Superior temporal gyrus (tissue), 1 donor: ENCODE measurements around the gene CES3.
"Not testable (repeated sequence)": the region's sequence is repeated elsewhere in the genome, so short reads cannot be mapped to it uniquely, and the experiment has no call there.

ENCODE experiments used
- DNase-seq: peaks from one replicate; pipeline ENCODE4 v3.0.0-alpha.2; 2016; ENCODE audit errors: extremely low spot score

The CES3 gene

DNA sequence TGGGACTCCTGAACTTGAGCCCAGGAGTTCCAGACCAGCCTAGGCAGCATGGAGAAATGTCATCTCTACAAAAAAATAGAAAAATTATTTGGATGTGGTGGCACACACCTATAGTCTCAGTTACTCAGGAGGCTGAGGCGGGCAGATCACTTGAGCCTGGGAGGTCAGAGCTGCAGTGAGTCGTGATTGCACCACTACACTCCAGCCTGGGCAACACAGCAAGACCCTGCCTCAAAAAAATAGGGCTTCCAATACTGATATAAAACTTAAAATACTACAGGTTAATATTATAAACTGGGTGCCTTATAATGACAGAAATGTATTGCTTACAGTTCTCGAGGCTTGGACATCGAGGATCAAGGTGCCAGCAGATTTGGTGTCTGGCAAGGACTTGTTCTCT is 15.1 kb upstream of the CES3 start:
- no peak for DNase-seq

DNA sequence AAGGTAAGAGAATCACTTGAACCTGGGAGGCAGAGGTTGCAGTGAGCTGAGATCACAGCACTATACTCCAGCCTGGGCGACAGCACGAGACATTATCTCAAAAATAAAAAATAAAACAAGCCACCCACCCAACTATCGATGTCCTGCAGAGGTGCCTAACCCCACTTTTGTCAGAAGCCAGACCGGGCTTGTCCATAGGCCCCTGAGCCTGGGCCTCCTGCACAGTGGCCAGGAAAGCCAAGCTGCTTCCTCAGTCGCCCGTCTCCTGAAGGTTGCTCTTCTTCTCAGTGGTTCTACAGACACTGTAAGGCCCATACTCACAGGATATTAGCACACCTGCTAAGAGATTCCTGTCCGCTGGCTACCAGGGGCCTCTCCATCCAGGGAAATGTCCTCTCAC is 14.5 kb upstream of the CES3 start:
- DNase-seq, result no peak

DNA sequence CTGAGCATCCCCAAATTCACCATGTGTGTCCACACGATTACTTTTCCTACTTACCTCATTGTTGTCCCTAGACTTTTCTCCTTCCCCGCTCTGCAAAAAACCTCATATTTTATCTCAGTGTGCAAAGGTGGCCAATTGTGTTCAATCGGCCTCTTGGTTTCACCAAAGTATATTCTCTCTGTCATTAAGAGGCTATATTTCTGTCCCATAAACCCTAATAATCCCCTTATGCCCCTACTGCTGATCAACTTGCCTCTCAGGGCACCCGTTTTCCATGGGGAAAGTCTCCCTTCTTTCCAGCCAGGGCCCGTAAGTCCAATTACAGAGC is 14.1 kb upstream of the CES3 start:
- DNase-seq, result no peak

DNA sequence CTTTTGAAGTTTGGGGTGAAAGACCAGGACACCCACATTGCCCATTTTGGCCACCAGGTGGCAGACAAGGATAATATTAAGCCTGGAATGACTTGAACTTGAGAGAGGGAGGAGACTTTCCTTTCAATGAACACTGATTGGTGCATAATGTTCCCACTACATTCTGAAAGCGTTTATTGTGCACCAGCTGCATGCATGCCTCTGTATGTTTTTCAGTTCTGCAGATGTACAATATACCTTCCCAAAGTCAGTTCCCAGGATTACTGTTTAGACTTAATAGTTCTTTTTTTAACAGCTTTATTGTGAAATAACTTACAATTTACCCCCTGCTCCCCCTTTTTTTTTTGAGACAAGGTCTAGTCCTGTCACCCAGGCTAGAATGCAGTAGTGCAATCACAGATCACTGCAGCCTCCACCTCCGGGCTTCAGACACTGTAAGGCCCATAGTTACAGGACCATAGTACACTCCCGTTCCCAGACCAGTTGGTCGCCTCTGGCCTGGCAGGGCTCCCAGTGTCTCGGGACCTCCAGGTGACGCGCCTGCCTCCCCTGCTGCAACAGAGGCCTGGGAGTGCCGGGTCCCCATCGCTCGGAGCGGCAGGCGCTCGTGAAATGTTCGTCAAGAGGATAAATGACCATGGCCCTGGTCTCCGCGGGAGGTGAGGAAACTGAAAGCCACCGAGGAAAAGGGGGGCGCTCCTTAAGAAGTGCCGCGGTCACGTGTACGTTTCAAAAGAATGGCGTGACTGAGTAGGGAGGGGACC is 13.6 kb upstream of the CES3 start:
- peak; percentile 97 for DNase-seq

DNA sequence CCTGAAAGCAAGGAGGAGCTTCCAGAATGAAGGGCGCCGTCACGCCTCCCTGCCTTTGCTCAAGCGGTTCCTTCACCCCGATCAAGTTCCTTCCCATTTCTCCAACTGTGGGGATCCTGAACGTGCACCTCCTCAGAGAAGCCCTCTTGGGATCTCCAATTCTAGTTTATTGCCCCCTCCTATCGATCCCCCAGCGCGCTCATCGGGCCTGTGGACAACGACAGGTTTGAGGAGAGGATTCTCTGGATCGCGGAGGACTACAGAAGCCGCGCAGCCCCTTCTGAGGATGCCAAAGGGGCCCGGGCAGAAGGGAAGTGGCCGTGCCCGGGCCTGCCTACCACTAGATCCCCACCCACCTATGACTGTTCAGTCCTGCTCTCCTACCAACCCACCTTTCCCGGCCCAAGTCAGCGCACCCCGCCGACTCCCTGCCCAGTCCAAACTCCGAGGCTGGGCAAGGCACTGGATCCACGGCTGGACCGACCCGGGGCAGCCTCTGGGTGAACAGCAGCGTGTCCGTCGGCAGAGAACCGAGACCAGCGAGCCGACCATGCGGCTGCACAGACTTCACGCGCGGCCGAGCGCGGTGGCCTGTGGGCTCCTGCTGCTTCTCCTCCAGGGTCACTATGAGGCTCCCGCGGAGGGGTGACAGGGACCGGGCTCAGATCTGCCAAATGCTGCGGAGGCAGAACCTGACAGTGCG is 12.8 kb upstream of the CES3 start:
- DNase-seq, result no peak

DNA sequence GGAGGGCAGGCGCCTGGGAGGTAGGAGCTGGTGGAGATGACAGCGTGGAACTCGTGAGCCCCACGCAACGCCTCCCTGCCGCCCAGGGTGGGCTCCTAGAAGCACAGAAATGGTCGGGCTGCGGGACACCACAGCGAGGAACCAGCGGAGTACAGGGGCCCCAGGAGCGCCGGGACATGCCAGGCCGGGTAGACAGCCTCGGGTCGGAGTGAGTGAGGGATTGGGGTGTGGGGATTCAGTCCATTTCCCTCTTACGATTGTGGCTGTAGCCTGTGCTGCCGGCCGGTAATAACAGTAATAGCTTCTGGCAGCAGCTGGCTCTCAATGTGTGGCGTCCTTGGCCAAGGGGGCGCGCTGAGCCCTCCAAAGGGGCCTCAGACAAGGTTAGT is 12.2 kb upstream of the CES3 start:
- no peak for DNase-seq

DNA sequence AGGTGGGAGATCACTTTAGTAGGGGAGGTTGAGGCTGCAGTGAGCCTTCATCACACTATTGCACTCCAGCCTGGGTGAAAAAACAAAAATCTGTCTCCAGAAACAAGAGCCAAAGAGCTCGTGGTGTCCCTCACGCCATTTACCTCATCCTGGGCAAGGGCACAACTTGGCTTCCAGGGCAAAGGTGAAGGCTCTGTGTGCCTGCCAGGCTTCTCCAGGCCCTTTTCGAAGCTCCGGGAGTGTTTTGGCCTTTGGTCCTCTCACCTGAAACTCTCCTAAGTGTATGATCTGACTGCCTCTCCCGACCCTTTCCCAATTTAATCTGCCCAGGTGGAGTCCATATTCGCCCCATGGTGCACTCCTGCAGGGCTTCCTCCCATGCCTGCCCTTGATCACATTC is 11.6 kb upstream of the CES3 start:
- no peak for DNase-seq

DNA sequence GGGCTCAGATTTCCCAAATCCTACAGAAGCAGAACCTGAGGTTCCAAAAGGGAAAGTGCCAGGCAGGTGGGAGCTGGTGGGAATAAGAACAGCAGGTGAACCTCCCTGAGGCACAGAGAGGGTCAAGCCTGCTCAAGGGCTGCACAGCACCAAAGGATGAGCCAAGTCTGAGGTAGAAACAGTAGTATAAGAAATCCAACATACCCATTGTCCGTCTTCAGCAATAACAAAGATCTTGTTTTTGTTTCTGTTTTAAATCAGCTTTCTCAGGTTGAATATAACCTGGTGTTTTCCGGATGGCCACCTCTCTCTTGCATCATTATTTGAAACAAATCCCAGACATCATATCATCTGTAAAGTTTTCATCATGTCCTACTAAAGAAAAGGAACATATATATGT is 10.6 kb upstream of the CES3 start:
- no peak for DNase-seq

DNA sequence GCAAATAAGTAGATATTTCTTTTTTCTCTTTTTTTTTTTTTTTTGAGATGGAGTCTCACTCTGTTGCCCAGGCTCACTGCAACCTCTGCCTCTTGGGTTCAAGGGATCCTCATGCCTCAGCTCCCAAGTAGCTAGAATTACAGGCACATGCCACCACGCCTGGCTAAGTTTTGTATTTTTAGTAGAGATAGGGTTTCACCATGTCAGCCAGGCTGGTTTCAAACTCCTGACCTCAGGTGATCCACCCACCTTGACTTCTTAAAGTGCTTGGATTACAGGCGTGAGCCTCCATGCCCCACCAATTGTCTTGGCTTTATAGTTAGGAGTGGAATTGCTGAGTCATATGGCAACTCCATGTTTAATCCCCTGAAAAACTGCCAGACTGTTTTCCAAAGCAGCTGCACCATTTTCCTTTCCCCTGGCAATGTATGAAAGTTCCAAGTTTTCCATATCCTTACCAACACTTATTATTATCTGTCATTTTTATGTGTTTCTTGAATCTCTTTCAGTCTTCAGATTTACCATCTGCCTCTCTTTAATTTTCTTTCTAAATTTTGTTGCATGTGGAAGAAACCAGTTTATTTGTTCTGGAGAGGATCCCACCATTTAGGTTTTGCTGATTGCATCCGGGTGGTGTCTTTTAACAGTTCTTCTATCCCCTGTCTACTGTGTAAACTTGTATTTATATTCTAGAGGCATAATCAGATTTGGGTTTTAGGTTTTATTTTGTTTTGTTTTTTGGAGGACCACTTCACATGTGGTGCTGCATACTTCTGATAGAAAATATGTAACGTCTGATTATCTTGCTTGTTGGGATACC is 9.9 kb upstream of the CES3 start:
- no peak for DNase-seq

DNA sequence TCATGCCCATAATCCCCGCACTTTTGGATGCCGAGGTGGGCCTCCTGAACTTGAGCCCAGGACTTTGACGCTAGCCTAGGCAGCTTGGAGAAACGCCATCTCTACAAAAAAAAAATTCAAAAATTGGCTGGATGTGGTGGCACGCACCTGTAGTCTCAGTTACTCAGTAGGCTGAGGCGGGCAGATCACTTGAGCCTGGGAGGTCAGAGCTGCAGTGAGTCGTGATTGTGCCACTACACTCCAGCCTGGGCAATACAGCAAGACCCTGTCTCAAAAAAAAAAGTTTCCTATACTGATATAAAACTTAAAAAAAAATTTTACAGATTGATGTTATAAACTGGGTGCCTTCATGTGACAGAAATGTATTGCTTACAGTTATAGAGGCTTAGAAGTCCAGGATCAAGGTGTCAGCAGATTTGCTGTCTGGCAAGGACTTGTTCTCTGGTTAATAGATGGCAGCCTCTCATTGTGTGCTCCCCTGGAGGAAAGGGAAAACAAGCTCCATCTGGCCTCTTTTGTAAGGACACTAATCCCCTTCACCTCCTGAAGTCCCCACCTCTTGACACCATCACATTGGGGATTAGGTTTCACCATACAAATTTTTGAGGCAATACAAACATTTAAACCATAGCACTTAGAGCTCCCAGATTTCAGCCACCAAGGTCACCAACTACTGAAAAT is 8.5 kb upstream of the CES3 start:
- no peak for DNase-seq

DNA sequence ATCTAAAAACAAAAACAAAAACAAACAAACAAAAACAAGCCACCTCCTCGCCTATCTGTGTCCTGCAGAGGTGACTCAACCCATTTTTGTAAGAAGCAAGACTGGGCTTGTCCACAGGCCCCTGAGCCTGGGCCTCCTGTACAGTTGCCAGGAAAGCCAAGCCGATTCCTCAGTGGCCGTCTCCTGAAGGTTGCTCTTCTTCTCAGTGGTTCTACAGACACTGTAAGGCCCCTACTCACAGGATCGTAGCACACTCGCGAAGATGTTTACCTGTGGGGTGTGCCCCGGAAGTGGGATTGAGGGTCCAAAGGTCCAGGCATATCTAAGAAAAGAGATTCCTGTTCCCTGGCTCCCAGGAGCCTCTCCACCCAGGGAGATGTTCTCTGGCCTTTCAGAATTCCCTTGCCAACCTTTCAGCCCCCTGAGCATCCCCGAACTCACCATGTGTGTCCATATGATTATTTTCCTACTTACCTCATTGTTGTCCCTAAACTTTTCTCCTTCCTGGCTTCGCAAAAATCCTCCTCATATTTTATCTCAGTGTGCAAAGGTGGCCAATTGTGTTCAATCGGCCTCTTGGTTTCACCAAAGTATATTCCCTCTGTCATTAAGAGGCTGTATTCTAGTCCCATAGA is 7.5 kb upstream of the CES3 start:
- DNase-seq, result no peak

DNA sequence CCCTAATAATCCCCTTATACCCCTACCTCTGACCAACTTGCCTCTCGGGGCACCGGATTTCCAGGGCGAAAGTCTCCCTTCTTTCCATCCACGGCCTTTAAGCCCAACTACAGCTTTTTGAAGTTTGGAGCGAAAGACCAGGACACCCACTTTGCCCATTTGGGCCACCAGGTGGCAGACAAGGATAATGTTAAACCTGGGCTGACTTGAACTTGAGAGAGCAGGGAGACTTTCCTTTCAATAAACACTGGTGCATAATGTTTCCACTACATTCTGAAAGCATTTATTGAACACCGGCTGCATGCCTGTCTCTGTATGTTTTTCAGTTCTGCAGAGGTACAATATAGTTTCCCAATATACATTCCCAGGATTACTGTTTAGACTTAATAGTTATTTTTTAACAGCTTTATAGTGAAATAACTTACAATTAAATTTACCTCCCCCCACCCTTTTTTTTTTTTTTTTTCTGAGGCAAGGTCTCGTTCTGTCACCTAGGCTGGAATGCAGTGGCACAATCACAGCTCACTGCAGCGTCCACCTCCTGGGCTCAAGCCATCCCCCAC is 6.9 kb upstream of the CES3 start:
- peak; percentile 90 for DNase-seq

DNA sequence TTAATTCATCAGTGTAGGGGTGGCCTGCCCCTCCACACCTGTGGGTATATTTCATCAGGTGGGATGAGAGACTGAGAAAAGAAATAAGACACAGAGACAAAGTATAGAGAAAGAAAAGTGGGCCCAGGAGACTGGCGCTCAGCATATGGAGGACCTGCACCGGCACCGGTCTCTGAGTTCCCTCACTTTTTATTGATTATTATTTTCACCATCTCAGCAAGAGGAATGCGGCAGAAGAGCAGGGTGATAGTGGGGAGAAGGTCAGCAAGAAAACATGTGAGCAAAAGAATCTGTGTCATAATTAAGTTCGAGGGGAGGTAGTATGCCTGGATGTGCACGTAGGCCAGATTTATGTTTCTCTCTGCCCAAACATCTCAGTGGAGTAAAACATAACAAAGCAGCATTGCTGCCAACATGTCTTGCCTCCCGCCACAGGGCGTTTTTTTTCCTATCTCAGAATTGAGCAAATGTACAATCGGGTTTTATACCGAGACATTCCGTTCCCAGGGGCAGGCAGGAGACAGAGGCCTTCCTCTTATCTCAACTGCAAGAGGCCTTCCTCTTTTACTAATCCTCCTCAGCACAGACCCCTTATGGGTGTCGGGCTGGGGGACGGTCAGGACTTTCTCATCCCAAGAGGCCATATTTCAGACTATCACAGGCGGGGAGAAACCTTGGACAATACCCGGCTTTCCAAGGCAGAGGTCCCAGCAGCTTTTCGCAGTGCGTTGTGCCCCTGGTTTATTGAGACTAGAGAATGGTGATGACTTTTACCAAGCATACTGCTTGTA is 5.5 kb upstream of the CES3 start:
- DNase-seq, result not testable (repeated sequence)

DNA sequence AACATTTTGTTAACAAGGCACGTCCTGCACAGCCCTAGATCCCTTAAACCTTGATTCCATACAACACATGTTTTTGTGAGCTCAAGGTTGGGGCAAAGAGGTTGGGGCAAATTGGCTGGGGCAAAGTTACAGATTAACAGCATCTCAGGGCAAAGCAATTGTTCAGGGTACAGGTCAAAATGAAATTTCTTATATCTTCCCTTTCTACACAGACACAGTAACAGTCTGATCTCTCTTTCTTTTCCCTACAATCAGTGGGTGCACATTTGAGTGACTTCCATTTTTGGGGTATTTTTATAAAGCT is 5.0 kb upstream of the CES3 start:
- DNase-seq, result not testable (repeated sequence)

DNA sequence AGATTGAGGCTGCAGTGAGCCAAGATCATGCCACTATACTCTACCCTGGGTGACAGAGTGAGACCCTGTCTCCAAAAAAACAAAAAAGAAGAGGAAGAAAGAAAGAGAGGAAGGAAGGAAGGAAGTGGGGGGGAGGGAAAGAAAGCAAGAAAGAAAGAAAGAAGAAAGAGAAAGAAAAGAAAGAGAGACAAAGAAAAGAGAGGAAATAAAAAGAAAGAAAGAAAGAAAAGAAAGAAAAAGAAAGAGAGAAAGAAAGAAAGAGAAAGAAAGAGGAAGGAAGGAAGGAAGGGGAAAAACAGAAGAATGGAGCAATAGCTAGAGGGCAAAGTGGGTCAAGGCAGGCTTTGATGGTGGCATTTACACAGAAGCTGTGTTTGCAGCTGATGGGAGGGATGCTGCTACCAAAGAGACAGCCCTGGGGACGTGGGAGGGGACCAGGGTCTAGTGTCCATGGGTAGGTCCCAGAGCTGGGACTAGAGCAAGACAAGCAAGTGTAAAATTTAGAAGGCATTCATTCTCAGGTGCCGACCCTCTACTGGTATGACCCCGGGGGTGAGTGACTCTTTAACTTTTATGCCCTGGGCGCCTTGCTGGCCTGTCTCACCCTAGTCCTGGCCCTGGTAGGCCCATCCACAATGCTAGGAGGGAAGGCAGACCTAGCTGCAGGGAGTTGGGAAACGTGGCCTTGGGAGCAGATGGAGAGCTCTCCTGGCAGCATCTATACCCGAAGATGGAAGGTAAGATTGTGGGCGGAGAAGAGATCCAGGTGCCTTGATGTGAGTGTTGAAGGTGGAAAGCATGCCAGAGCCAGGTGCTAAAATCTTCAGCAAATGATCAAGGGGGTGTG is 2.0 kb upstream of the CES3 start:
- no peak for DNase-seq

DNA sequence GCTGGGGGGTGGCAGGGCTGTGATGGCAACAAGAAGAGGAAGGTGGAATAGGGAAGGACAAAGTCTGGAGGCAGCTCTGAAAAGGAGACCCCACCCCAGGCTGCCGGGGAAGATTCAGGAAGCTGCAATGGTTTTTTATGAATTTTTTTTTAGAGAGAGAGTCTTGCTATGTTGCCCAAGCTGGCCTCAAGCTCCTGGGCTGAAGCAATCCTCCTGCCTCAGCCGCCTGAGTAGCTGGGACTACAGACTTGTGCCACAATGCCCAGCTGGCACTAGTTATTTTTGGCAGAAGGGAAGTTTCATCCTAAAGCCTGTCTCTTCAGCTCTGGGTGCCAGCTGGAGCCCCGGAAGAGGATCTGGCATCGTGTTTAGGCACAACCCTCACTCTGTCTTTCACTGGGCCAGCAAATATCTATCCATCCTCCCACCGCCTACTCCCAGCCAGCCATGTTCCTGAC is 1.3 kb upstream of the CES3 start:
- DNase-seq, result peak; percentile 68

DNA sequence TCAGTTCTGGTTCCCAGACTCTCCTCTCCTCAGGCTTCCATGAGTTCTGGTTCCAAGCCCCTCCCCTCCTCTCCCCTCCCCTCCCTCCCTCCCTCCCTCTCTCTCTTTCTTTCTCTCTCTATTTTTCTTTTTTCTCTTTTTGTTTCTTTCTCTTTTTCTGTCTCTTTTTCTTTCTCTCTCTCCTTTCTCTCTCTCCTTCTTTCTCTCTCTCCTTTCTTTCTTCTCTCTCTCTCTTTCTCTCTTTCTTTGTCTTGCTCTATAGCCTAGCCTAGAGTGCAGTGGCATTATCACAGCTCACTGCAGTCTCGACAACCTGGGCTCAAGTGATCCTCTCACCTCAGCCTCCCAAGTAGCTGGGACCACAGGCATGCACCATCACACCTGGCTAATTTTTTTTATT is 796 bp upstream of the CES3 start:
- no peak for DNase-seq

DNA sequence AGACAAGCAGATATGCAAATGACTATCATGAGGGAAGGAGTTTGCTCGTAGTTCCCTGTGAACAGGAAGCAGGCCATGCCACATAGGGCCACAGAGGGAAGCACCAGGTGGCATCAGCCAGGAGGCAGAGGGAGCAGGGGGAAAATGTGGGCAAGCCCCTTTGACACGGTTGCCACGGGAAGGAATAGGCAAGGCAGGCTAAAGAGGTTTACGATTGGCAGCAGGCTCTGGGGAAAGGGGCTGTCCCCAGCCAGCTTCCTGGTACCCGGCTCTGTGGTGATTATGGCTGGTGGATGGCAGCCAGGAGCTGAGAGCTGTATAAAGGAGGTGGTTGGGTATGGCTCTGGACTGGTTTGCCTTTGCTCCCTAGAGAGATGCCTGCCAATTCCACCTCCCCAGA is 848 bp downstream of the CES3 start:
- DNase-seq, result no peak

DNA sequence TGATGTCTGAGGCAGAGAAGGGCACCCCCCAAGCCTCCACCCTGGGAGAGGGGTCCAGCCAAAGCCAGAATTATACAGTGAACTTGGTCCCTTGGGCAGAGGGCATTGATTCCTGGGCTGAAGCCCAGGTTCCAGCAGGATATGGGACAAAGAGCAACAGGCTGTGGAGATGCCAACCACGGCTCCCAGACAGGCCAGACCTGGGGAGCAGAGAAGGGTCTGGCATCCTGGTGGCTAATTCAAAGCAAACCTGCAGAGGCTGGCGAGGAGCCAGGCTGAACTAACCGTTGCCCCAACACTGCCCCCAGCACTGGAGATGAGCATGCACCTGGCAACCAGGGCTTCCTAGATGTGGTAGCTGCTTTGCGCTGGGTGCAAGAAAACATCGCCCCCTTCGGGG is 3.0 kb downstream of the CES3 start:
- no peak for DNase-seq

DNA sequence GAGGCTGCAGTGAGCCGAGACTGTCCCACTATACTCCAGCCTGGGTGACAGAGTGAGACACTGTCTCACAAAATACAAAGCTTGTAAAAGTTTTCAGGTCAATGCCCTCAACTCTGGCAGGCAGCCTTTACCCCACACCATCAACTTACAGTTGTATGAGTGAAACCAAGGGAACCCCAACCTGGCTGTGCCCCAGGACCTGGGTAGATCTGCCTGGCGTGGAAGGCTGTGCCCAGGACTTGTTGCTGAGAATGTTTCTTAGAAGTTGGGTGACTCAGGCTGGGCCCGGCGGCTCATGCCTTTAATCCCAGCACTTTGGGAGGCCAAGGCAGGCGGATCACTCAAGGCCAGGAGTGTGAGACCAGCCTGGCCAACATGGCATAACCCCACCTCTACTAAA is 7.8 kb downstream of the CES3 start:
- no peak for DNase-seq
